Measurements from ENCODE around the gene MYH14. TPM values are rescaled to one million over a fixed set of nuclear protein-coding genes. Genes with fewer than 3 reads are reported as not detected.

Gene MYH14
- total and polyA plus RNA-seq, 2 of the 13 experiments (the other 11 are each of a cell fraction or from before 2014, with no cell fraction given), result 5.5 to 5.8 TPM

GRCh38 chr19:50333737-50334617 lies 130.6 kb downstream of the MYH14 start:
- Histone ChIP-seq H3K9ac (ENCODE audit: insufficient read depth, low read depth, low read length) (peak overlapping the region; percentile 69), H3K4me3 (replicated peaks in 1 of 3; ENCODE audit: insufficient read depth in 1 of 3, low read depth in 2 of 3, low read length in 3 of 3) (peak overlapping the region; percentile 46 to 68 (median 52); a peak in 5 of 6 replicates), H4K20me1 (ENCODE audit: insufficient read depth, low read length) (no peaks in the 10 kb centered on the region), H3K27me3 (ENCODE audit: control insufficient read depth in 1 of 2, insufficient read depth in 2 of 2, low read length in 2 of 2) (no peaks in the 10 kb centered on the region), H3K79me2 (ENCODE audit: insufficient read depth, low read length) (no peaks in the 10 kb centered on the region), H3K27ac (ENCODE audit: extremely low read length, insufficient read depth, low read length) (peak overlapping the region; percentile 65), H3K9me3 (ENCODE audit: low read length) (no peaks in the 10 kb centered on the region), H2AFZ (ENCODE audit: low read length) (no peak overlapping the region), H3K36me3 (replicated peaks in 1 of 2; ENCODE audit: control insufficient read depth in 1 of 2, insufficient read depth in 2 of 2, low read length in 2 of 2) (no peaks in the 10 kb centered on the region), H3K4me2 (ENCODE audit: low read depth, low read length) (peak overlapping the region; percentile 71), H3K4me1 (ENCODE audit: insufficient read depth, low read length) (peaks cover 45% of the 10 kb centered on the region)
- TSS peak; percentile 71 for BruUV-seq (replicated peaks)
- WGBS (ENCODE audit: low lambda C conversion rate), result 57% methylated on average over 40 of the region's 54 CpGs
- in situ Hi-C loops (cut with HindIII; ENCODE audit: extremely low pct_ligation_motif_present, low pct_unique_long_range_greater_than_20kb), result no loop called here
- DNase-seq (ENCODE audit: low spot score) (no peak), ATAC-seq (no peak), FAIRE-seq (no peak)
- POLR2A ChIA-PET, result interaction anchor here (0.8 to 1.4 kb wide), 7 partner anchors 8 to 129 kb away, joined by 3 to 7 read pairs (median 5); partner anchors contain the start of gene POLD1
- intact Hi-C loops (cut with micrococcal nuclease; ENCODE audit: unreplicated experiment), result loop anchor here (1.0 kb wide), 1 partner anchor 15 kb away; no protein-coding TSS in a partner anchor
- CTCF ChIA-PET (ENCODE audit: low intra/inter-chr PET ratio, low total read pairs), result no interaction called here
- TF ChIP-seq ZNF782 (CRISPR knock-in tag; IDR thresholded peaks at IDR 0.05; ENCODE audit: borderline replicate concordance), result 0 out of 2 replicates have a peak, but pooled peaks have one; percentile 52
- TF ChIP-seq, protein P1, sequence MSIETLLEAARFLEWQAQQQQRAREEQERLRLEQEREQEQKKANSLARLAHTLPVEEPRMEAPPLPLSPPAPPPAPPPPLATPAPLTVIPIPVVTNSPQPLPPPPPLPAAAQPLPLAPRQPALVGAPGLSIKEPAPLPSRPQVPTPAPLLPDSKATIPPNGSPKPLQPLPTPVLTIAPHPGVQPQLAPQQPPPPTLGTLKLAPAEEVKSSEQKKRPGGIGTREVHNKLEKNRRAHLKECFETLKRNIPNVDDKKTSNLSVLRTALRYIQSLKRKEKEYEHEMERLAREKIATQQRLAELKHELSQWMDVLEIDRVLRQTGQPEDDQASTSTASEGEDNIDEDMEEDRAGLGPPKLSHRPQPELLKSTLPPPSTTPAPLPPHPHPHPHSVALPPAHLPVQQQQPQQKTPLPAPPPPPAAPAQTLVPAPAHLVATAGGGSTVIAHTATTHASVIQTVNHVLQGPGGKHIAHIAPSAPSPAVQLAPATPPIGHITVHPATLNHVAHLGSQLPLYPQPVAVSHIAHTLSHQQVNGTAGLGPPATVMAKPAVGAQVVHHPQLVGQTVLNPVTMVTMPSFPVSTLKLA (IDR thresholded peaks at IDR 0.05), result no peak
- TF ChIP-seq TEAD2 (CRISPR knock-in tag; IDR thresholded peaks at IDR 0.05), result peak; percentile 83; the same call in 1 of the 2 replicates
- TF ChIP-seq ZSCAN12 (CRISPR knock-in tag; IDR thresholded peaks at IDR 0.05), result 0 out of 2 replicates have a peak, but pooled peaks have one; percentile 55
- TF ChIP-seq ZFAT (CRISPR knock-in tag; conservative IDR thresholded peaks at IDR 0.05), result no peak
- 0 out of 2 replicates have a peak, but pooled peaks have one; percentile 32 for TF ChIP-seq ZNF543 (CRISPR knock-in tag; IDR thresholded peaks at IDR 0.05)
- TF ChIP-seq, protein P2, sequence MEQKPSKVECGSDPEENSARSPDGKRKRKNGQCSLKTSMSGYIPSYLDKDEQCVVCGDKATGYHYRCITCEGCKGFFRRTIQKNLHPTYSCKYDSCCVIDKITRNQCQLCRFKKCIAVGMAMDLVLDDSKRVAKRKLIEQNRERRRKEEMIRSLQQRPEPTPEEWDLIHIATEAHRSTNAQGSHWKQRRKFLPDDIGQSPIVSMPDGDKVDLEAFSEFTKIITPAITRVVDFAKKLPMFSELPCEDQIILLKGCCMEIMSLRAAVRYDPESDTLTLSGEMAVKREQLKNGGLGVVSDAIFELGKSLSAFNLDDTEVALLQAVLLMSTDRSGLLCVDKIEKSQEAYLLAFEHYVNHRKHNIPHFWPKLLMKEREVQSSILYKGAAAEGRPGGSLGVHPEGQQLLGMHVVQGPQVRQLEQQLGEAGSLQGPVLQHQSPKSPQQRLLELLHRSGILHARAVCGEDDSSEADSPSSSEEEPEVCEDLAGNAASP (CRISPR knock-in tag; IDR thresholded peaks at IDR 0.05; ENCODE audit: borderline replicate concordance), result peak; percentile 49; the same call in 1 of the 2 replicates
- no peak for TF ChIP-seq FOXM1 (CRISPR knock-in tag; IDR thresholded peaks at IDR 0.05)
- no peak for TF ChIP-seq ZNF530 (CRISPR knock-in tag; IDR thresholded peaks at IDR 0.05; ENCODE audit: low read depth)
- 0 out of 2 replicates have a peak, but pooled peaks have one; percentile 67 for TF ChIP-seq ETV6 (CRISPR knock-in tag; conservative IDR thresholded peaks at IDR 0.05)
- TF ChIP-seq REL (CRISPR knock-in tag; conservative IDR thresholded peaks at IDR 0.05), result 0 out of 2 replicates have a peak, but pooled peaks have one; percentile 77
- peak; percentile 34; the same call in 1 of the 2 replicates for TF ChIP-seq FOXO1 (CRISPR knock-in tag; IDR thresholded peaks at IDR 0.05)
- TF ChIP-seq RXRB (CRISPR knock-in tag; IDR thresholded peaks at IDR 0.05; ENCODE audit: borderline replicate concordance), result peak; percentile 28; the same call in 1 of the 2 replicates
- 0 out of 2 replicates have a peak, but pooled peaks have one; percentile 35 for TF ChIP-seq ONECUT2 (CRISPR knock-in tag; IDR thresholded peaks at IDR 0.05)
- TF ChIP-seq ZNF281 (CRISPR knock-in tag; IDR thresholded peaks at IDR 0.05; ENCODE audit: borderline replicate concordance), result 0 out of 2 replicates have a peak, but pooled peaks have one; percentile 18
- TF ChIP-seq KDM5B (CRISPR knock-in tag; IDR thresholded peaks at IDR 0.05; ENCODE audit: borderline replicate concordance), result peak; percentile 95
- no peak; the same call in 1 of the 2 replicates for TF ChIP-seq NR3C1 (CRISPR knock-in tag; IDR thresholded peaks at IDR 0.05)
